GM21717 (cell line): ENCODE measurements around the gene FCSK.
A peak's percentile ranks its signal among the peaks of the same experiment; 100 is the strongest.
"Not testable (repeated sequence)": the region's sequence is repeated elsewhere in the genome, so short reads cannot be mapped to it uniquely, and the experiment has no call there.

Source experiments
- ATAC-seq: cut with Tn5 transposase; IDR thresholded peaks from one replicate; pipeline ENCODE4 v1.9.1; 2021; ENCODE audit warnings: mild to moderate bottlenecking, moderate library complexity; ENCODE audit not compliant: unreplicated experiment

Gene FCSK

DNA sequence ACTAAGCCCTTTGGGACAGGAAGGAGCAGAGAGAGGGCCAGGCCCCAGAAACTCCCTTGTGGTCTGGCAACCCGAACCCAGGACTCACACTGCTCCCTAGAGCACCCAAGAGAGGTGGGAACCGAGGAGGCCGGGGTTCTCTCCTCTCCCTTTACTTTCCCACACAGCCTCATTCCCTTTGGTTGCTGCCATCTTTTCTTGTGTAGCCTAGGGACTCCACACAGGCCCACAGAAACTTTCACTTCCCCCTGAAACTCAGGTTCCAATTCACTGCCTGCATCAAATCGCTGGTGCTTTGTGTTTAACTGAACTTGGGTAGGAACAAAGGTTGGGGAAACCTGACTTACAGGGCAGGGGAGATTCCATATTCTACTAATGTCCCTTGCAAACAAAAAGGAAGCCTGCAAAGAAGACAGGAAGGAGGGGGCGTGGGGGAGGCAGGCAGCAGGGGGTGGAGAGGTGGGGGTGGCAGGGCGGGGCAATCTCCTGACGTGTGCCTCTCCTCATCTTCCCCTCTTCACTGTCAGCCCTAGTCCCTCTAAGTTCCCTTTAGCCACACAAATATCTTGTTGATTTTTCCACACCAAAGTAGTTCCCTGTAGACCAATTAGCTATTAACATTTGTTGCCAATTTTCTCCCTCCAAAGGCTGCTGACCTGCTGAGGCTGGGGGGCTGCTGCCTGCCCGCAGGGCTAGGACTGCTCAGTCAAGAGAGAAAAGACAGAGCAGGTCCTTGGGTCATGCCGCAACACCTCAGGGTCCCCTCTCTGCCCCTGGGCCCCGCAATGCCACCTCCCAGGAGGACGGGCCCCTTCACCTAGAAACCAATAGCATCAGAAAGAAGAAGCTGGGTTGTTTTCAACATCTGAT is 23.5 kb upstream of the FCSK start:
- peak; percentile 41 for ATAC-seq

DNA sequence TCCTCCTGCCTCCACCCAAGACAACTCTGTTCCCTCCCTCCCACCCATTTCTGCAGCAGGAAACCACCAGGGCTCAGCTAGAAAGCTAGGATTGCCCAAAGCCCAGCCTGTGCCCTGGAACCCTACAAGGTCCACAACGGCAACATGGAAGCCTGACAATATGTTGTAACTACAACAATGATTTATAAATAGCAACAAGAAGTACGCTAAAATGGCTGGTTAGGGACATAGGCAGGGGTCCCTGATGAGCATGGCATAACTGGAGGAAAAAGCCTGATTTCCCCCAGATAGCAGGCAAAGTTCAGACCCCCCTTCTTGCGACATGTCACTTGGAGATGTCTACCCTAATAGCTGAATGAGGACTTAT is 22.1 kb upstream of the FCSK start:
- ATAC-seq, result no peak

DNA sequence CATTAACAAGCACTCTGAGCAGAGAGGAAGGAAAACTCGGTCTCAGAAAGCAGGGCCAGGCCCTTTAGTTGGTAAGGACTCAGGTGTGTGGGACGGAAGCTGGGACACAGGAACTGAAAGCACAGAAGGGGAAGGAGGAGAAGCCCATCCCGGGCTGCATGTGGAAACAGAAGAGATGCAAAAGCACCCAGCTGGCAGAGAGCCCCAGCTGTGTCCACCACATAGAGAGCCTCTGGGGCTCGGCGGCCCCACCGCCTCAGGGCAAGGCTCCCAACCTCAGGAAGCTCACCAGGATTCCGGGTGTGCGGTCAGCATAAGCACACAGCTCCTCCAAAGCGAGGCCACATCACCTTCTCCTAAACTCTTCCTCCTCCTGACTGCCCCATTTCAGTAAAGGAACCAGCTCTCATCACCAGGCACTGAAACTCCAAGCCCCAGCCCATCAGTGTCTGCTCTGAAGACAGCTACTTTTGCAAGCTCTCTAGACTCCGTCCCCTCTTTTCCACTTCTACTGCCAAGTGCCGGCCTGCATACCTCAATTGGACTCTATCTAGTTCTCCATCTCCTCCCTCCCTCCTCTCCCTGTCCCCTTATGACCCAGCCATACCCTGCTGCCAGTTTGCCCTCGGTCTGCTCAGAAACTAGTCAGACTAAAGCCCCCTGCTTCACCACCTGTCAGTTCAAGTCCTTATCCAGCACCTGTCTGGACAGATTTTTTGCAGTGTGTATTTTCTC is 21.5 kb upstream of the FCSK start:
- ATAC-seq, result peak; percentile 22

DNA sequence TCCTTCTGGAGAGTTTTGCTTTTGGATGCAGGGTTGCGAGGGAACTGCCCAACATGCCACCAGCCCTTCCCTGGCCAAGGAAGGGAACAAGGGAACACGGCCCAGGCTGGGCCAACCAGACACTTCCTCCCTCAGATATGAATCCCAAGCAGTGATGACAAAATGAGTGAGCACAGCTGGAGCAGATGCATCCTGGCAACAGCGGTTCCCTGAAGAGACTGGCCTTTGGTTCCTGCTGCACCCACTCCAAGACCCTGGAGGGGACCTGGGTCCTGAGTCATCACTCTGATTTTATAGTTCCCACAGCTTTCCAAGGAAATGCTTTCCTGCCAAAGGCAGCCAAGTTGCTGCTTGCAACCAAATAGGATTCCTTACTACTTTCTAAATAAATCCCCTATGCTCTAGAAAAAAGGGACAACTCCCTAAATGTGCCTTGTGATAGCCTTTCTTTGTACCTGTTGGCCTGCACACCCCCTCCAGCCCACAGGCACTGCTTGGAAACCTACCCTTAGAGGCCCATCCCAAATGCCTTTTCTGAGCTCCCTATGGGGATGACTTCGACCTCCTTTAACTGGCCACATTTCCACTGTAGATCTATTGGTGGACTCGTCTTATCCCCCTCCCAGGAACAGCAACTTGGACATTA is 20.8 kb upstream of the FCSK start:
- ATAC-seq, result no peak

DNA sequence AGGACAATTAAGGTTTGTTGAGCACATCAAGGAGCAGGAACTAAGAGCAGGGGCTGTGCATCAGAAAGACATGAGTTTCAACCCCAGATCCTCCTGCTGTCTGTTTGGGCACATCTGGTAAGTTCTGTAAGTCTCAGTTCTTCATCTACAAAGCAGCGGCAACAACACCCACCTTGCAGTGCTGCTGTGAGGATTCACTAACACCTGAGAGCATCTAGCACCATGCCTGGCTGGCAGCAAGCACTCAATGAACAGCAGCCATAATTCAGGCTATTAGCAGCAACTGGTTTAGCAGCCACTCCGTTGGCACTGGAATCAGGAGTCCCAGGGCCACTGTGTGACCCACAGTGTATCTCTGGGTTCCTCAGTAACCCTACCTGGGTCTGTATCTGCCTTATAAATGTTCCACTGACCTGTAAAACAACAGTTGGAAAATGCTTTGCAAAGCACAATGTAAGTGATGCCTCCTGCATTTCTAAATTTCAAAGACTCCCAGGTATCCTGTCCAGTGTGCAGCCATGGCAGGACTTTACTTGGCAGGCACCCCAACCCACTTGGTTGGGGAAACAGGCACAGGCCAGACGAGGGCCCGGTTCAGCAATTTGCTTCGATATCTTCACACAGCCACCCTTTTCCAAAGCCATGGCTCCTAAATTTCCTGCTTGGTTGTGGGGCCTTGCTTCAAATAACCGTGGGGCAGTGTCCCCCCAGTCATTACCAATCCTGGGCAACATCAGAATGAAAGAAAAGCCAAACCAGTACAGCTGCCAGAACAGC is 19.7 kb upstream of the FCSK start:
- no peak for ATAC-seq

DNA sequence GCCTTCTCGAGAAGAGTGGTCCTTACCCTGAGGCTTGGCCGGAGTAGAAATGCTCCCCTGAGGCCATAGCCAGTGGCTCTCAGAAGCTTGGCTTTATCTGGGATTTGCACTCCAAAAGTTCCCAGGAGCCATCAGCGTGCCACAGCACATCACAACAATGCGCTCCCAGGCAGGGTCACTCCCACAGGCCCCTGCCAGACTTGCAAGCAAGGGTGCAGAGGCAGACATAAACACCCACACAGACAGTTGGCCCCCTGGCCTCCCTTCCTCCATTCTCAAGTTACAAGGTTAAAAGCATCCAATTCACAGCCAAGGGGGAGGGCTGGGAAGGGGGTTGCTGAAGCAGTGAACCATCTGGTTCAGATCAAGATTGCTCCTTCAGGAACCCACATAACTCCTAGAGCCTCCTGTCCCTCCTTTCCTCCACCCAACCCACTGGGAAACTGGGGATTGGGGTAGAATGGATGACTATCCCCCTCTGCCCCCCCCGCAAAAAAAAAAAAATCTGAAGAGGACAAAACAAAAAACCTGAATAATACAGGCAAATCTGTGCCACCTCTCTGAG is 17.3 kb upstream of the FCSK start:
- no peak for ATAC-seq

DNA sequence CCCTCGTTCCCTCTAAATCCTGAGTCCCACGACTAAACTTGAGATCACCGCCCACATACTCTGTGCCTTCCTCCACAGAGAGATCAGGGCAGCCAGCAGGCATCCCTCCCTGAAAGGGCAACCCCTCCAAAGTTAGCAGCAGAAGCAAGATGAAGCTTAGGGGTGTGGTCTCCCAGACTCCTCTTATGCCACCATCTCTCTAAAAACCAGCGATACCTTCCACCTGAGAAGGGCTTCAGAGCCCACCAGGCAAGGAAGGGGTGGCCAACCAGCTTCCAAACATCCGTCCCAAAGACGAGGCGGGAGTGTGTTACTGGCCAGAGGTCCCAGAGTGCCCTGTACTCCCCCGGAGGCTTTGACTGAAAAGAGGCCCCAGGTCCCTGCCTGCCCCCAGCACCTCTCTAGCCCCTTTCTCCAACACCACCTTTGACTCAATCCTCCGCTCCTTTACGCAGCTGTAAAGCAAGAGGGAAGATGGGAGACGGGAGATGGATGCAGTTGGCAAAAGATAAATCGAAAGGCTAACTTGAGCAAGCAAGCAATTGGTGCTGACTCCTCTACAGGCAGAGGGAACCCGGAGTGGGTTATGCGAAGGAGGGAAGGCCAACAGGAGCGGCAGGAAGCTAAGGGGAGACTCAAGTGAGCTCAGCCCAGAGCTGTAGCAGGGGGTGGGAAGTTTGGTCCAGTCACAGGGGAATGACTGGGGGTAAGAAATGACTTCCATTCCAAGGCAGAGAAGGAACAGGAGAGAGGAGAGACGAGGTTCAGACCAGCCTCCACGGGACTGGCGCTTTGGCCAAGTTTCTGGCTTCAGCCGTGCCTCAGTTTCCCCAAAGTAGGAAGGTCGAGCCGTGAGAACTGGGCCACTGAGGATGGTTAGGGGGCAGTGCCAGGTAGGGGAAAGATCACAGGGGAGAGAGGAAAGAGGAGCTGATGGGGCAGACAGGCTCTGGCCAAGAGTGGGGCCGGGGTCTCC is 16.5 kb upstream of the FCSK start:
- ATAC-seq, result peak; percentile 4

DNA sequence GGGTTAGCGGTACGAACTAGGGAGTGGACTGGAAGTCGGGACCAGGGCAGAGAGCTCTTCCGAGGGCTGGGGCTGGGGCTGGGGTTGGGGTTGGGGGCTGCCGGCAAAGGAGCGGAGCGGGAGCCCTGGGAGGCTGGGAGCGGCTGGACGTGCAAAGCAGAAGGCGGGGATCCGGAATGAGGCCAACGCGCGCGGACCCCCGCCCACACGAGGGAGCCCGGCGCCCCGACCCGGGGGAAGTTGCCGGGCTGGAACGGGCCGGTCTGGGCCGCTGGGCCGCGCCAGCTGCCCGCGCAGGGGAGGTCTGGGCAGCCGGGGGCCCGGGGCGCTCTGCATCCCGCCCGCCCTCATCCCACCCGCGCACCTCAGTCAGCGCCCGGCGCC is 15.8 kb upstream of the FCSK start:
- no peak for ATAC-seq

DNA sequence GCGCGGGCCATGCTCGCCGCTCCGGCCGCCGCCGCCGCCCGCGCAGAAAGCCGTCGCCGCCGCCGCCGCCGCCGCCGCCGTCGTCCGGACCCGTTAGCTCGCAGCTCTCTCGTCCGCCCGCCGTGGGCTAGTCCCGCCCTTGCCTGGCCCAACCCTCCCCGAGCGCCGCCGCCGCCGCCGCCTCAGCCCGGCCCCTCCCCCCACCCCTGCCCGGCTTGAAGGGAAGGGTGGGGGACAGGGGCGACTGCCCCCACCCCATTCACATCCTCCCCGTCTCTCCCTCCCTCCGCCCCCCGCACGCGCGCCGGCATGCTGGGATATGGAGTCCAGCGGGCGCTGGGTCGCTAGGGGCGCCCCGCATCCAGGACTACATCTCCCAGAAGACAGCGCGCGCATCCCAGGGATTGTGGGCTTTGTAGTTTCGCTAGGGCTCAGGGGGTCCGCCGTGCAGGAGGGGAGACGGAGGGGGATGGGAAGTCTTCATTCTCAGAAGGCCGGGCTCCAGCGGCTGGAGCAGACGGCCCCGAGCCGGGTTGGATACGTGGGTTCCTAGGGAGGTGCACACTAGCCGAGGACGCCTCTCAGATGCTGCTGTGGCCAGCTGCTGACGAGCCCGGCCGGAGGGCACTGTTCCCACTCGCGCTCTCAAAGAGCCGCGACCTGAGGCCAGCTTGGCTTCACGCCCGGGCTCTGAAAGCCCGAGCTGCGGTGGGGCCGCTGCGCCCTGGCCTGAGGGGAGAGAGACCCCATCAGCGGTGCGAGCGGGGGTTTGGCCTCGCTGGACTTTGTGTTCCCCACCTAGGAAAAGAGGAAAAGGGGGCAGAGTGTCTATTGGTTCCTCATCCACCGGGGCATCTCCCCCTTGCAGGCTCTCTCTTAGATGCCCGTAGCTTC is 15.2 kb upstream of the FCSK start, which contains the start of gene ST3GAL2:
Gene ST3GAL2 (minus strand): TSS at position 132 of the 894 bp plus-strand sequence. CDS start 40,570 bp downstream, outside the sequence.
- peak; percentile 79 for ATAC-seq

DNA sequence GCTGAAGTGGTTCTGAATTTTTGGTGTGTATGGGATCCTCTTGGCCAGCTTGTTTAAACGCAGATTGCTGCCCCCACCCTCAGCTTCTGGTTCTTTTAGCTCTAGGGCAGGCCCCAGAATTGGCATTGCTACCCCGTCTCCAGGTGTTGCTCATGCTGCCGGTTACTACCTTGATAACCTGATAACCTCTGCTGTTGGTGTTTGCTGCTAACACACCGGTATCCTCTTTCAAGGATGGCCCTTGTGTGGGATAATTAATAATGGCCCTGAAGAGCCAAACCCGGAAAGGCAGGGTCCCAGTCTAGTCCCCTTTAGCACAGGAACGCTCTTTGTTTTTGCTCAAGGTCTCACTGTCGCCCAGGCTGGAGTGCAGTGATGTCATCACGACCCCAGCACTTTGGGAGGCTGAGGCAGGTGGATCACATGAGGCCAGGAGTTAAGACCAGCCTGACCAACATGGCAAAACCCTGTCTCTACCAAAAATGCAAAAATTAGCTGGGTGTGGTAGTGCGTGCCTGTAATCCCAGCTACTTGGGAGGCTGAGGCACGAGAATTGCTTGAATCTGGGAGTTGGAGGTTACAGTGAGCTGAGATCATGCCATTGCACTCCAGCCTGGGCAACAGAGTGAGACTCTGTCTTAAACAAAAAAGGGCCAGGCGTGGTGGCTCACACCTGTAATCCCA is 14.2 kb upstream of the FCSK start:
- no peak for ATAC-seq

DNA sequence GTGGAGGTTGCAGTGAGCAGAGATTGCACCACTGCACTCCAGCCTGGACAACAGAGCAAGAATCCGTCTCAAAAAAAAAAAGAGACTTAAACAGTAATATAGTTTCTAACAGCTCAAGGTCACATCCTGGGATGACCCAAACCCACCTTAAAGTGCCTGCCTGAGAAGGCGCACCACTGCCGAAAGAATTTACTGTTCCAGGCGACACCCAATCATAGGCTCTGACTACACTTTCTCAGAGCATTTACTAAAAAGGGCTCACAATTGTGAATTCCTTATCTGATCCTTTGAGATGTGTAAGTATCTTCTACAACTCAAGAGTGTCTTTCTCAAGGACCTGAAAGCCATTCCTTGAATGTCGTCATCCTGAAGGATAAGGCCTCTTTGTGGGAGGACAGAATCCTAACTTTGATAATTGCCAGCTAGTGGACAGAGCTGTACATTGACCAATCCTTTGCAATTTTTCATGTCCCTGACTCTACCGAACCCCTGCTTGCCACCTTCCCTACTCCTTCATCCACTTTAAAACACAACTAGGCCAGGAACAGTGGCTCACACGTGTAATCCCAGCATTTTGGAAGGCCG is 12.9 kb upstream of the FCSK start:
- ATAC-seq, result no peak

DNA sequence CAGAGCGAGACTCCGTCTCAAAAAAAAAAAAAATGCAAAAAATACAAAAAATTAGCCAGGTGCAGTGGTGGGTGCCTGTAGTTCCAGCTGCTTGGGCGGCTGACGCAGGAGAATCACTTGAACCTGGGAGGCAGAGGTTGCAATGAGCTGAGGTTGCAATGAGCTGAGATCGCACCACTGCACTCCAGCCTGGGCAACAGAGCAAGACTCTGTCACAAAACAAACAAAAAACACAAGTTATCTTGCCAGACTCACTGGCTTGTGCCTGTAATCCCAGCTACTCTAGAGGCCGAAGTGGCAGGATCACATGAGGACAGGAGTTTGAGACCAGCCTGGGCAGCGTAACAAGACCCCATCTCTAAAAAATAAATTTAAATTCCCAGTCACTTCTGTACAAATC is 12.1 kb upstream of the FCSK start:
- no peak for ATAC-seq

DNA sequence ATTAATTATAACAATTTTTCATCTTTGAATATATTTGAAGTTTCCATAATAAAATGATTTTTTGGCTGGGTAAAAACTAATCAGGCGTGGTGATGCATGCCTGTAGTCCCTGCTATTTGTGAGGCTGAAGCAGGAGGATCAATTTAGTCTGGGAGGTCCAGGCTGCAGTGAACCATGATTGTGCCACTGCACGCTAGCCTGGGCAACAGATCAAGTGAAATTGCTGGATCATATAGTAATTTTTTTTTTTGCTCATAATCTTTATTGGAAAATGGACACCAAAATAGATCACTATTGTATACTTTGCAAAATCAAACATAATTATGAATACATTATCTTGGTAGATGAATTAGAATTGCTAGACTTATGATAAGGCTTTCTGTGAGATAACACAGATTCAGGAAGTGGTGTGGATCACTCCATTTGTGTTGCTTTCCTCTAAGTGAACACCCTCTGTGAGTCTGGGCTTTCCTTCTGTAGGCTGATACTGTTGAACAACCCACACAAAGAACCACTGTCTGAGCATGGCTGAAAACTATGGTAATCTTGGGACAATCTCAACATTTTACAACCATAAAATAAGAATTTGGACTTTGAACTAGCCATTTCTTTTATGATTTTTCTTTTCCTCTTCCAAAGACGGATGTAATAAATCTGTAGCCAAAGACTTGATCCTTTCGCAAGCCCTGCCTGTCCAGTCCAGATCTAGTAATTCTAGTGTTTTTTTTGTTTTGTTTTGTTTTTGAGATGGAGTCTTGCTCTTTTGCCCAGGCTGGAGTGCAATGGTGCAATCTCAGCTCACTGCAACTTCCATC is 9.9 kb upstream of the FCSK start:
- ATAC-seq, result no peak

DNA sequence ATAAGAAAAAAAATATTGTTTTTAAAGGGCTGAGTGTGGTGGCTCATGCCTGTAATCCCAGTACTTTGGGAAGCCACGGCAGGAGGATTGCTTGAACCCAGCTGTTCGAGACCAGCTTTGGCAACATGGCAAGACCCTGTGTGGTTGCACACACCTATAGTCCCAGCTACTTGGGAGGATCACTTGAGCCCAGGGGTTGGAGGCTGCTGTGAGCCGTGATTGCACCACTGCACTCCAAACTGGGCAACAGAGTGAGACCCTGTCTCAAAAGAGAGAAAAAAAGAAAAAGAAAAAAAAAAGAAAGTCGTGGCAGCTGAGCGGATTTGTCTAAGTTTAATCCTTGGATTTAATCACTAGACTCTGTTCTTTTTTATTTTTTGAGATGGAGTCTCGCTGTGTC is 6.3 kb upstream of the FCSK start:
- ATAC-seq, result no peak

DNA sequence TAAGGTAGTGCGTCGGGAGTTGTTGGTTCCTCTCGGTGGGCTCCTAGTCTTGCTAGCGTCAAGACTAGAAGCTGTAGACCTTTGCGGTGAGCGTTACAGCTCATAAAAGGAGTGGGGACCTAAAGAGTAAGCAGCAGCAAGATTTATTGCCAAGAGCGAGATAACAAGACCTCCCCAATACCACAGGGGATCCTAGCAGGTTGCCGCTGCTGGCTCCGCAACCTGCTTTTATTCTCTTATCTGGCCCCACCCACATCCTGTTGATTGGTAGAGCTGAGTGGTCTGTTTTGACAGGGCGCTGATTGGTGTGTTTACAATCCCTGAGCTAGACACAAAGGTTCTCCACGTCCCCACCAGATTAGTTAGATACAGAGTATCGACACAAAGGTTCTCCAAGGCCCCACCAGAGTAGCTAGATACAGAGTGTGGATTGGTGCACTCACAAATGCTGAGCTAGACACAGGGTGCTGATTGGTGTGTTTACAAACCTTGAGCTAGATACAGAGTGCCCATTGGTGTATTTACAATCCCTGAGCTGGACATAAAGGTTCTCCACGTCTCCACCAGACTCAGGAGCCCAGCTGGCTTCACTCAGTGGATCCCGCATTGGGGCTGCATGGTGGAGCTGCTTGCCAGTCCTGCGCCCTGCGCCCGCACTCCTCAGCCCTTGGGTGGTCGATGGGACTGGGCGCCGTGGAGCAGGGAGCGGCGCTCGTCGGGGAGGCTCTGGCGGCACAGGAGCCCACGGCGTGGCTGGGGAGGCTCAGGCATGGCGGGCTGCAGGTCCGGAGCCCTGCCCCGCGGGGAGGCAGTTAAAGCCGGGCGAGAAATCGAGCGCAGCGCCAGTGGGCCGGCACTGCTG is 4.0 kb upstream of the FCSK start:
- not testable (repeated sequence) for ATAC-seq

DNA sequence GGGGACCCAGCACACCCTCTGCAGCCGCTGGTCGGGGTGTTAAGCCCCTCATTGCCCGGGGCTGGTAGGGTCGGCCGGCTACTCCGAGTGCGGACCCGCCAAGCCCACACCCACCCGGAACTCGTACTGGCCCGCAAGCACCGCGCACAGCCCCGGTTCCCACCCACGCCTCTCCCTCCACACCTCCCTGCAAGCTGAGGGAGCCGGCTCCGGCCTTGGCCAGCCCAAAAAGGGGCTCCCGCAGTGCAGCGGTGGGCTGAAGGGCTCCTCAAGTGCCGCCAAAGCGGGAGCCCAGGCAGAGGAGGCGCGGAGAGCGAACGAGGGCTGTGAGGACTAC is 3.4 kb upstream of the FCSK start:
- ATAC-seq, result not testable (repeated sequence)
